Neural cell (in vitro differentiated cells): ENCODE results near the gene CDH4.

Experiments used
- EP300 ChIP-seq: fragments of 450-650 bp; conservative IDR thresholded peaks from 2 replicates; pipeline ENCODE4 v1.6.1; 2014; ENCODE audit warnings: antibody characterized with exemption, mild to moderate bottlenecking, moderate library complexity; ENCODE audit not compliant: poor library complexity, severe bottlenecking
- EZH2 ChIP-seq: fragments of 200-600, 300-800 bp; shearing (Covaris generic), sonication (generic); IDR thresholded peaks from 2 replicates; pipeline ENCODE4 v1.6.1; 2014; ENCODE audit warnings: antibody characterized with exemption, low read length, borderline replicate concordance, mild to moderate bottlenecking; ENCODE audit not compliant: insufficient read depth, poor library complexity, severe bottlenecking
- MXI1 ChIP-seq: fragments of 450-650 bp; conservative IDR thresholded peaks from 2 replicates; pipeline ENCODE4 v1.6.1; 2014; ENCODE audit warnings: antibody characterized with exemption, mild to moderate bottlenecking; ENCODE audit not compliant: poor library complexity, severe bottlenecking
- POLR2AphosphoS5 ChIP-seq: IDR thresholded peaks from 2 replicates; pipeline ENCODE4 v1.6.1; 2012
- RAD21 ChIP-seq: fragments of 450-650 bp; conservative IDR thresholded peaks from 2 replicates; pipeline ENCODE4 v1.6.1; 2014; ENCODE audit warnings: antibody characterized with exemption, mild to moderate bottlenecking, moderate library complexity
- TAF1 ChIP-seq: IDR thresholded peaks from 2 replicates; pipeline ENCODE4 v1.6.1; 2012; ENCODE audit warnings: low read depth
- TF ChIP-seq, protein P1 (sequence below): fragments of 450-650 bp; IDR thresholded peaks from 2 replicates; pipeline ENCODE4 v1.5.1; 2014; ENCODE audit warnings: antibody characterized with exemption, mild to moderate bottlenecking, moderate library complexity; ENCODE audit not compliant: poor library complexity, severe bottlenecking
- TF ChIP-seq, protein P2 (sequence below): IDR thresholded peaks from 2 replicates; pipeline ENCODE4 v1.6.1; 2012; ENCODE audit warnings: borderline replicate concordance

DNA sequence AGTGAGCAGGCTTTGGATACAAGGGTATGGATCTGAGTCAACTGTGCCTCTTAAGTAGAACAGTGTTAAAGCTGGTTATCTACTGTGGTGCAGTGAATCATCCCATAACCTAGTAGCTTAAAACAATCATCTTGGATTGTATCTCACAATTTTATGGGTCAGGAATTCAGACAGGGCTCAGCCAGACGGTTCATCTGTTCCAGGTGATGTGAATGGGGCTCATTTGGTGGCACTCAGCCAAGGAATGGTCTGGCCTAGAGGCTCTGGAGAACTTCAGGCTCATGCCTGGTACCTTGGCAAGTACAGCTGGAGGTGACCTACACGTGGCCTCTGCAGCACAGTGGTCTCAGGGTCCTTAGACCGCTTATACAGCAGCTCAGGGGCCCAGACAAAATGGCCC lies 11.2 kb upstream of the CDH4 start:
- TF ChIP-seq, protein P1, sequence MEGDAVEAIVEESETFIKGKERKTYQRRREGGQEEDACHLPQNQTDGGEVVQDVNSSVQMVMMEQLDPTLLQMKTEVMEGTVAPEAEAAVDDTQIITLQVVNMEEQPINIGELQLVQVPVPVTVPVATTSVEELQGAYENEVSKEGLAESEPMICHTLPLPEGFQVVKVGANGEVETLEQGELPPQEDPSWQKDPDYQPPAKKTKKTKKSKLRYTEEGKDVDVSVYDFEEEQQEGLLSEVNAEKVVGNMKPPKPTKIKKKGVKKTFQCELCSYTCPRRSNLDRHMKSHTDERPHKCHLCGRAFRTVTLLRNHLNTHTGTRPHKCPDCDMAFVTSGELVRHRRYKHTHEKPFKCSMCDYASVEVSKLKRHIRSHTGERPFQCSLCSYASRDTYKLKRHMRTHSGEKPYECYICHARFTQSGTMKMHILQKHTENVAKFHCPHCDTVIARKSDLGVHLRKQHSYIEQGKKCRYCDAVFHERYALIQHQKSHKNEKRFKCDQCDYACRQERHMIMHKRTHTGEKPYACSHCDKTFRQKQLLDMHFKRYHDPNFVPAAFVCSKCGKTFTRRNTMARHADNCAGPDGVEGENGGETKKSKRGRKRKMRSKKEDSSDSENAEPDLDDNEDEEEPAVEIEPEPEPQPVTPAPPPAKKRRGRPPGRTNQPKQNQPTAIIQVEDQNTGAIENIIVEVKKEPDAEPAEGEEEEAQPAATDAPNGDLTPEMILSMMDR = no peak
- TF ChIP-seq EP300 (no peak), TAF1 (no peak), RAD21 (no peak), EZH2 (no peak), MXI1 (no peak), POLR2AphosphoS5 (no peak)
- TF ChIP-seq, protein P2, sequence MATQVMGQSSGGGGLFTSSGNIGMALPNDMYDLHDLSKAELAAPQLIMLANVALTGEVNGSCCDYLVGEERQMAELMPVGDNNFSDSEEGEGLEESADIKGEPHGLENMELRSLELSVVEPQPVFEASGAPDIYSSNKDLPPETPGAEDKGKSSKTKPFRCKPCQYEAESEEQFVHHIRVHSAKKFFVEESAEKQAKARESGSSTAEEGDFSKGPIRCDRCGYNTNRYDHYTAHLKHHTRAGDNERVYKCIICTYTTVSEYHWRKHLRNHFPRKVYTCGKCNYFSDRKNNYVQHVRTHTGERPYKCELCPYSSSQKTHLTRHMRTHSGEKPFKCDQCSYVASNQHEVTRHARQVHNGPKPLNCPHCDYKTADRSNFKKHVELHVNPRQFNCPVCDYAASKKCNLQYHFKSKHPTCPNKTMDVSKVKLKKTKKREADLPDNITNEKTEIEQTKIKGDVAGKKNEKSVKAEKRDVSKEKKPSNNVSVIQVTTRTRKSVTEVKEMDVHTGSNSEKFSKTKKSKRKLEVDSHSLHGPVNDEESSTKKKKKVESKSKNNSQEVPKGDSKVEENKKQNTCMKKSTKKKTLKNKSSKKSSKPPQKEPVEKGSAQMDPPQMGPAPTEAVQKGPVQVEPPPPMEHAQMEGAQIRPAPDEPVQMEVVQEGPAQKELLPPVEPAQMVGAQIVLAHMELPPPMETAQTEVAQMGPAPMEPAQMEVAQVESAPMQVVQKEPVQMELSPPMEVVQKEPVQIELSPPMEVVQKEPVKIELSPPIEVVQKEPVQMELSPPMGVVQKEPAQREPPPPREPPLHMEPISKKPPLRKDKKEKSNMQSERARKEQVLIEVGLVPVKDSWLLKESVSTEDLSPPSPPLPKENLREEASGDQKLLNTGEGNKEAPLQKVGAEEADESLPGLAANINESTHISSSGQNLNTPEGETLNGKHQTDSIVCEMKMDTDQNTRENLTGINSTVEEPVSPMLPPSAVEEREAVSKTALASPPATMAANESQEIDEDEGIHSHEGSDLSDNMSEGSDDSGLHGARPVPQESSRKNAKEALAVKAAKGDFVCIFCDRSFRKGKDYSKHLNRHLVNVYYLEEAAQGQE = no peak
